ENCODE data around the gene CT83. TPM values are rescaled to one million over a fixed set of nuclear protein-coding genes. Genes with fewer than 3 reads are reported as not detected.
A peak's percentile ranks its signal among the peaks of the same experiment; 100 is the strongest.

Gene CT83, protein sequence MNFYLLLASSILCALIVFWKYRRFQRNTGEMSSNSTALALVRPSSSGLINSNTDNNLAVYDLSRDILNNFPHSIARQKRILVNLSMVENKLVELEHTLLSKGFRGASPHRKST
- total RNA-seq (not detected), polyA plus RNA-seq (ENCODE audit: insufficient read length in 6 of 6) (not detected)
- long read RNA-seq, donor 1: 0 reads
- long read RNA-seq, donor 2: 0 reads
- long read RNA-seq, donor 3: 0 reads
- long read RNA-seq, donor 4: 0 reads
- long read RNA-seq, donor 5: 0 reads
- long read RNA-seq, donor 6: 0 reads
- long read RNA-seq, donor 7: 0 reads
- long read RNA-seq, donor 8: 0 reads
- long read RNA-seq, donor 9: 0 reads
- long read RNA-seq, donor 10: 0 reads
- long read RNA-seq, donor 11: 0 reads
- long read RNA-seq, donor 12: 0 reads

DNA sequence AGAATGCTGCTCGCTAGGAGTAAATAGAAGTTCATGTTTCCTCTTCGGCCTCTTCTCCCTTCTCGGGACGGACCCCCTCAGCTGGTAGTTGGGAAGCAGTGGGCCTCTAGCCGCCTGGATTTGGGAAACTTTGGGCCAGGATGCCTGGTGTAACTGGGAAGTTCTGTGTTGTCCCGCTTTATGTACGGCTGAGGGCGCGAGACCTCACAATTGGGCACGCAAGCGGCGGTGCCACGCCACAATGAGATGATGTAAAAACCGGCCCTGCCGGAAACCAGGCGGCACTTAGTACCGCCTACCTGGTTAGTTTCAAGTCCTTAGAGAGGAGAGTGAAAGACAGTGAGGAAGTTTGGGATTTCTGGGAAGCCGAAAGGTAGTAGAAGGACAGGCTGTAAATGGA, at the start of gene CT83:
Gene CT83, minus strand, starts transcription at position 155 of the 400 bp plus-strand sequence. Its CDS starts 120 bp downstream, at position 35.
- Histone ChIP-seq H3K4me3 (no peak within 1 kb of the TSS), H3K9me3 (no peaks in the 10 kb centered on the region), H3K27ac (no peak within 1 kb of the TSS), H3K36me3 (no peaks in the 10 kb centered on the region), H3K27me3 (no peaks in the 10 kb centered on the region), H3K4me1 (no peaks in the 10 kb centered on the region)
- TF ChIP-seq, protein P1, sequence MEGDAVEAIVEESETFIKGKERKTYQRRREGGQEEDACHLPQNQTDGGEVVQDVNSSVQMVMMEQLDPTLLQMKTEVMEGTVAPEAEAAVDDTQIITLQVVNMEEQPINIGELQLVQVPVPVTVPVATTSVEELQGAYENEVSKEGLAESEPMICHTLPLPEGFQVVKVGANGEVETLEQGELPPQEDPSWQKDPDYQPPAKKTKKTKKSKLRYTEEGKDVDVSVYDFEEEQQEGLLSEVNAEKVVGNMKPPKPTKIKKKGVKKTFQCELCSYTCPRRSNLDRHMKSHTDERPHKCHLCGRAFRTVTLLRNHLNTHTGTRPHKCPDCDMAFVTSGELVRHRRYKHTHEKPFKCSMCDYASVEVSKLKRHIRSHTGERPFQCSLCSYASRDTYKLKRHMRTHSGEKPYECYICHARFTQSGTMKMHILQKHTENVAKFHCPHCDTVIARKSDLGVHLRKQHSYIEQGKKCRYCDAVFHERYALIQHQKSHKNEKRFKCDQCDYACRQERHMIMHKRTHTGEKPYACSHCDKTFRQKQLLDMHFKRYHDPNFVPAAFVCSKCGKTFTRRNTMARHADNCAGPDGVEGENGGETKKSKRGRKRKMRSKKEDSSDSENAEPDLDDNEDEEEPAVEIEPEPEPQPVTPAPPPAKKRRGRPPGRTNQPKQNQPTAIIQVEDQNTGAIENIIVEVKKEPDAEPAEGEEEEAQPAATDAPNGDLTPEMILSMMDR (IDR thresholded peaks at IDR 0.05): no peak
- ATAC-seq (no peak), DNase-seq (peak in 1 of 4 donors; percentile 21)
- intact Hi-C loops (cut with DNase I): no loop called here

DNA sequence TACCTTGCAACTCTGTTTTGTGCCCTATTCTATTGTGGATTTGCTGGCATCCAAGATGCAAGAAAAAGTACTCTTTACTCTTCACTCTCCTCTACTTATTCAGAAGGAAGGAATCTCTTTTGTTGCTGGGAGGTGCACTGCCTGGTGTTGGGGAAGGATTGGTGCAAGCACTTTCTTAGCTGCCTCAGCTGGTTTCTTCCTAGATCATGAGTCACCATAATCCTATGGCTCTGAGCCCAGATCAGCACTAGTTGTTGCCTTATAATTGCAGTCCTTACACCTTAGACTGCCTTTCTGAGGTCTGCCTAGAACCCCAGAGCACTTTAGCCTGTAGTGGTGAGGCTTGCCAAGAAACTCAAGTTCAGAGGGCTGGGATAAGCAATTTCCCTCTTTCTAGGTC, 37.0 kb upstream of the CT83 start:
- intact Hi-C loops (cut with DNase I): no loop called here
- DNase-seq (no peak), ATAC-seq (peak; percentile 80)
- Histone ChIP-seq H3K4me3 (no peak overlapping the region), H3K36me3 (no peaks in the 10 kb centered on the region), H3K9me3 (no peaks in the 10 kb centered on the region), H3K4me1 (no peaks in the 10 kb centered on the region), H3K27me3 (no peaks in the 10 kb centered on the region), H3K27ac (no peak overlapping the region)
- TF ChIP-seq, protein P1 (IDR thresholded peaks at IDR 0.05): no peak

DNA sequence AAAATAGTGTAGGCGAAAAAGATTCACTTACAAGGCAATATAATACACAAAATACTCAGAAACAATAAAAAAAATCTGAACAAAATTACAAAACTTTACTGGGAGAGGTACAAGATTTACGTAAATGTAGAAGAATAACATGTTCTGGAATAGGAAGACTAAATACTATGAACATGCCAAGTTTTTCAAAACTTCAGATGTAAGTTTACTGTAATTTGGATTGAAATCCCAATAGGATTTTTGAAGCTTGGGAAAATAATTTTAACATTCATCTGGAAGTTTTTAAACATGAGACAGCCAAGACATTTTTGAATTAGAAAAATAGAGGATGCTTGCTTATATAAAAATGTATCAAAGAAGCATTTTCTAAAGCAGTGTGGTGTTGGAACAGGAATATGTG, 30.5 kb upstream of the CT83 start:
- Histone ChIP-seq H3K36me3 (no peaks in the 10 kb centered on the region), H3K4me1 (no peaks in the 10 kb centered on the region), H3K27ac (no peak overlapping the region), H3K27me3 (no peaks in the 10 kb centered on the region), H3K9me3 (no peaks in the 10 kb centered on the region), H3K4me3 (no peak overlapping the region)
- intact Hi-C loops (cut with DNase I): no loop called here
- TF ChIP-seq, protein P1 (IDR thresholded peaks at IDR 0.05): no peak
- ATAC-seq (no peak), DNase-seq (no peak)

DNA sequence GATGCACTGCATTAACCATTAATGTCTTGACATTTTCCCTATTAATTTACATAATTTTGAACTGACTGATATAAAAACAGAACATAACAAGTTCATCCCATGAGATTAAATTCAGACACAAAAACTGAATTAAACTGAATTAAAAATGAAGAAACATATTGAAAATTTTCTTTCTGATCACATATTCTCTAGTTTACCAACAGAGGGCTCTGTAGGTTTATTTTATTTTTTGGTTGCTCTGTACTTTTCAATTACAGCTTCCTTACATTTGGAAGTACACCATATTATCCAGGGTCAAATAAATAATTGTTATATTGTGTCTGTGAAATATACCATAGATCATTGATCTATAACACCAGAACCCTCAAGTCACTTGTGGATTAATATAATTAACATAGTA, 27.3 kb upstream of the CT83 start:
- no peak overlapping the region for H3K27ac ChIP-seq
- no peaks in the 10 kb centered on the region for H3K9me3 ChIP-seq
- intact Hi-C loops (cut with DNase I): no loop called here
- H3K27me3 ChIP-seq: no peaks in the 10 kb centered on the region
- DNase-seq: peak in 1 of 4 donors; percentile 0
- no peaks in the 10 kb centered on the region for H3K36me3 ChIP-seq
- no peaks in the 10 kb centered on the region for H3K4me1 ChIP-seq
- TF ChIP-seq, protein P1 (IDR thresholded peaks at IDR 0.05): peak in 1 of 2 donors; percentile 28
- H3K4me3 ChIP-seq: no peak overlapping the region
- ATAC-seq: peak; percentile 30

DNA sequence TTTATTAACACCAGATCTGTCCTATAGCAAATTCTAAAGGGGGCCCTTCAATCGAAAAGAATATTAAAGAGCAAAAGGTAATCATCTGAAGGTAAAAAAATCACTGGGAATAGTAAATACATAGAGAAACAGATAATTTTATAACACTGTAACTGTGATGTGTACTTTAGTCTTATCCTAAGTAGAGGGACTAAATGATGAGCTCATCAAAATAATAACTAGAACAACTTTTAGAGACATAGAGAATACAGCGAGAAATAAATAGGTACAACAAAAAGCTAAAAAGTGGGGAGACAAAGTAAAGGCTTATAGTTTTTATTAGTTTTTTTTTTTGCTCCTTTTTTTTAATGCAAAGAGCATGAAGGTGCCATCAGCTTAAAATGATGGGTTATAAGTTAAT, 17.3 kb upstream of the CT83 start:
- DNase-seq: no peak
- no peak overlapping the region for H3K27ac ChIP-seq
- intact Hi-C loops (cut with DNase I): no loop called here

More for the DNA sequence above, 17.3 kb upstream of the CT83 start:
- Histone ChIP-seq H3K9me3 (no peaks in the 10 kb centered on the region), H3K4me1 (no peaks in the 10 kb centered on the region), H3K36me3 (no peaks in the 10 kb centered on the region), H3K27me3 (no peaks in the 10 kb centered on the region), H3K4me3 (no peak overlapping the region)
- no peak for ATAC-seq
- TF ChIP-seq, protein P1 (IDR thresholded peaks at IDR 0.05): no peak
